Astrocyte of the cerebellum (primary cell): Measurements from ENCODE around the gene ZAR1L.

Source experiments
- DNase-seq: peaks from one replicate; pipeline ENCODE4 v3.0.0-alpha.2; 2011; ENCODE audit warnings: low read depth
- H3K4me3 ChIP-seq: 2 replicates; pipeline ENCODE4 v1.5.1; 2011; ENCODE audit warnings: mild to moderate bottlenecking, low read depth, low read length, moderate library complexity
- CTCF ChIP-seq: IDR thresholded peaks from 2 replicates; pipeline ENCODE4 v1.5.1; 2012; ENCODE audit warnings: low read length, low read depth, moderate library complexity, mild to moderate bottlenecking; ENCODE audit errors: missing control alignments
- in situ Hi-C: cut with HindIII; loops from 2 replicates; pipeline ENCODE4 v1.10.0; 2017; ENCODE audit warnings: low sequenced_read_pairs

Gene ZAR1L

GRCh38 chr13:32261567-32261966, 53.6 kb downstream of the ZAR1L start:
- H3K4me3 ChIP-seq, result no peak overlapping the region
- no peak for TF ChIP-seq CTCF
- DNase-seq, result peak; percentile 44
- in situ Hi-C loops, result no loop called here

- no peak overlapping the region for H3K4me3 ChIP-seq
- in situ Hi-C loops, result no loop called here
- TF ChIP-seq CTCF, result peak; percentile 16
- DNase-seq, result no peak
Observed at GRCh38 chr13:32259116-32259515, 56.0 kb downstream of the ZAR1L start.

- in situ Hi-C loops, result no loop called here
- H3K4me3 ChIP-seq, result no peak overlapping the region
- DNase-seq, result no peak
- TF ChIP-seq CTCF, result no peak
Observed at GRCh38 chr13:32257649-32258048, 57.5 kb downstream of the ZAR1L start.

GRCh38 chr13:32256243-32256642, 58.9 kb downstream of the ZAR1L start:
- in situ Hi-C loops, result no loop called here
- no peak for TF ChIP-seq CTCF
- DNase-seq, result no peak
- H3K4me3 ChIP-seq, result no peak overlapping the region

- no peak for DNase-seq
Observed at GRCh38 chr13:32255724-32256109, 59.4 kb downstream of the ZAR1L start.

GRCh38 chr13:32254916-32255723, 60.0 kb downstream of the ZAR1L start:
- in situ Hi-C loops, result no loop called here
- DNase-seq, result no peak
- no peak for TF ChIP-seq CTCF
- no peak overlapping the region for H3K4me3 ChIP-seq

More at GRCh38 chr13:32255724-32256109, 59.4 kb downstream of the ZAR1L start:
- no peak overlapping the region for H3K4me3 ChIP-seq
- TF ChIP-seq CTCF, result no peak
- in situ Hi-C loops, result no loop called here
